Activated gamma-delta T cell (primary cell): ENCODE data around the gene GNPAT.

Experiments used
- DNase-seq: peaks from one replicate; lab custom pipeline; 2025; lab: John Stamatoyannopoulos, UW

GNPAT gene

GRCh38 chr1:231242516-231243198, 1.6 kb downstream of the GNPAT start:
- DNase-seq = no peak

DNA sequence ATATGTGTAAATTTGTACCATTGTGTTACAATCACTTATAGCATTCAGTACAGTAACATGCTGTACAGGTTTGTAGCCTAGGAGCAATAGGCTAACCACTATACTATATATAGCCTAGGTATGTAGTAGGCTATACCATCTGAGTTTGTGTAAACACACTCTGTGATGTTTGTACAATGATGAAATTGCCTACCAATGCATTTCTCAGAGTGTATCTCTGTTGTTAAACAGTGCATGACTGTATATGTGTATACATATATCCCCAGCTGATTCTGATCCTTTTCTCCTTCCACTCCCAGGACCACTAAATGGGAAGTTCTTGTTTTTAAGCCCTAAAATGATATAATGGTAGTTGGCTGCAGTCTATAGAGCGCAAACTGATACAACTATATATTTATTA, 7.8 kb downstream of the GNPAT start:
- DNase-seq = no peak

DNA sequence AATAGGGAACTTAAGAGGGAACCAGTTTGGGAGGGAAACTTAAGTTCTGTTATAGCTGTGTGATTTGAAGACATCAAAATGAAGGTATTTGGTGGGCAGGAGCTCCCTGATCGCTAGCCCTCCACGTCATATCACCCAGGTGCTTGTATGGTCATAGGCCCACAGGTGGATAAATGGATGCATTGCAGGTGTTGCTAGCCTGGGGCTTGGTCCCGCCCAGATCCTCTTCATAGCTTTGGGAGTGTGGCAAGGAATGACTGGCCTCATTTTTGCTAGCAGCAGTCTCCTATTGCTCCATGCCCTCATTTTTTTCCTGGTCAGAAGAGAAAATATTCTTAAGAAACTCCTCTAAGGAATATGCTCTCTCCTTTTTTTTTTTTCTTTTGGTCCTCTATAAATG, 11.3 kb downstream of the GNPAT start:
- DNase-seq = no peak

DNA sequence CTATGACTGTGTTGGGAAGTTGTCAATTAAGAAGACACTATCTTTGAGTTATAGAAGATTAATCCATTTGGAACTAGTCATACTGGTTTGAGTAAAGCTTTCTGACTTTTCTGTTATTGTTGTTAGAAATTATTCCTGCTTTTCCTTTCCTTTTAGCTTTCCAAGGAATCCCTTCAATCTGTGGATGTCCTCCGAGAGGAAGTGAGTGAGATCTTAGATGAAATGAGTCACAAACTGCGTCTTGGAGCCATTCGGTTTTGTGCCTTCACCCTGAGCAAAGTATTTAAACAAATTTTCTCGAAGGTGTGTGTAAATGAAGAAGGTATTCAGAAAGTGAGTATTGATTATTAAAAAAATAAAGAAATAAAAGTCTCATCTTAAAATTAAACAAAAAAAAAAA, 19.3 kb downstream of the GNPAT start:
- DNase-seq = no peak

DNA sequence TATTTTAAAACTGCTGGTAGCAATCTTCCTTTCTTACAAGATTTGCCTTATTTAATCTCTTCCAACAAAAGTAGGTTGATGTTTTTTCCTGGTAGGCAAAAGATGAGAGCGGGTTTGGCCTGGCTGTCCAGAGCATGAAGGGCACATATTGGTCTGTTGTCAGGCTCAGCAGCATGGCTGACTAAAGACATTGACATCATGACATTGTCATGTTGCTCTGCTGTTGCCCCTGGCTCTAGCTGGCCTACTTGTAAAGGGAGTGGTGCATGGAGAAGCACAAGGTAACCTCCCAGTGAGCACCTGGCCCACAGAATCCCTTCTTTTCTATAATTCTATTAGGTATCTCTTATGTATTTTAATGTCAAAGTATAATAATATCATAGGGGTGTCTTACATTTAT, 23.6 kb downstream of the GNPAT start:
- no peak for DNase-seq

- no peak for DNase-seq
These were observed 24.4 kb downstream of the GNPAT start for GRCh38 chr1:231265379-231265778.

GRCh38 chr1:231266811-231267322, 25.9 kb downstream of the GNPAT start:
- no peak for DNase-seq

GRCh38 chr1:231272173-231272572, 31.2 kb downstream of the GNPAT start:
- no peak for DNase-seq

DNA sequence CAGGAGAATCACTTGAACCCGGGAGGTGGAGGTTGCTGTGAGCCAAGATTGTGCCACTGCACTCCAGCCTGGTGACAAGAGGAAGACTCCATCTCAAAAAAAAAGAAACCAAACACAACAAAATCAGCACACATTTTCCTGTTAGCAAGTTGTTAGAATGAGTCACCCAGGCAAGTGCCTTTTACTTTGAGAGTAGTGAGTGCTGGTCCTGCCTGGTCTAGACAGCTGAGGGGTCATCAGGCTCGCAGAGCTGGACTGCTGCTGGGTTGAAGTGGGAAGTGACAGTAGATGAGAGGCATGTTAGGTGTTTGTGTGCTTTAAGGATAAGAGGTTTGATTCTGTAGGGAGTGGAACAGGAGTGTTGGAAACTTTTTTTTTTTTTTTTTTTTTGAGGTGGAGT, 31.9 kb downstream of the GNPAT start:
- DNase-seq = no peak

DNA sequence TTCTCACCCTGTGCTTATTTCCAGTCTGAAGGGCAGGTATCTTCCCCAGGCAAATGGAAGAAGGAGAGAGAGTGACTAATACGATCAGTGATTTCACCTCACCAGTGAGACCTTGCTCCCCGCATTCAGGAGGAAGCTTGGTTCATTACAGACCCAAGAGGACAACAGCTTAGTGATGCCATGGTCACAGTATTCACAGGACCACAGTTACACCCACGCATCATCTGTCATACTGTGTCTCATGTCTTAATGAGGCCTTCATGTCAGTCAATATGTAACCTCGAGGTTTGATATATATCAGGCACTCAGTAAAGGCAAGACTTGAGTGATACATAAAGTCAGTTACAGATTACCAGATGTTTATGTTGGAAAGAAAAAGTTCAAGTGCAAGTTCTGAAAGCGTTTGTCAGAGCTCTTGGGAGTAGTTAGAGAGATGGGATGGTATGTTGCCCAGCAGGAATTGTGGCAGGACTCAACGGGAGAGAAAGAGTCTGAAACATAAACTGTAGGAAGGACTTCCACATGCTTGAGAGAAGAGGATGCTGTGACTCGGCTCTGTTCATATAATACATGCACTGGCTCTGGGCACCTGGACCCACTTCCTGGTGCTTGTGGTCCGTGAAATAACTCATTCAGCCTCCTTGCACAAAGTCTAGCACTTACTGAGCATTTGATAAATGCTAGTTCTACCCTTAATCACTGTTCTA, 33.3 kb downstream of the GNPAT start:
- no peak for DNase-seq

DNA sequence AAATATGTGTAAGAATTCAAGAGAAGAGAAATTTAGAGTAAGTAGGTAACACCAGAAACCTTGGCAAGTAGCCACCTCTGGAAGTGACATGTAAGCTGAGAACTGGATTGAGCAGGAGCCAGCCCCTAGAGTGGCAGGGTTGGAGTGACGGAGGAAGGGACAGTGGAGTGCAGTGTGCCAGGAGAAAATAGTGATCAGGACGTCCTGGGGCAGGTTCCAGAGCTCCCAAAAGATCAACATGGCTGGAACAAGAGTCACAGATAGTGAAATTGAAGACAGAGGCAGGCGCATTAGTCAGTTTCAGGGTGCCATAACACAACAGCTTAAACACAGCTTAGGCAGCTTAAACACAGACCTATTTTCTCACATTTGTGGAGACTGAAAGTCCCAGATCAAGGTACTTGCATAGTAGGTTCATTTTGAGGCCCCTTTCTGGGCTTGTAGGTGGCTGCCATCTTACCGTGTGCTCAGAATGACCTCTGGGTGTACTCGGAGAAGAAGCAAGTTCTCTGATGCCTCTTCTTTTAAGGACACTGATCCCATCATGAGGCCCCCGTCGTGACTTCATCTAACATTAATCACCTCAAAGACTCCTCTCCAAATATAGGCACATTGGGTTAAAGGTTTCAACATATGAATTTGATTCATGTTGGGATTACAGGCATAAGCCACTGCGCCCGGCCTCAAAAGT, 37.2 kb downstream of the GNPAT start:
- DNase-seq = no peak

- DNase-seq = no peak
These were observed 38.1 kb downstream of the GNPAT start for GRCh38 chr1:231279081-231279480.

DNA sequence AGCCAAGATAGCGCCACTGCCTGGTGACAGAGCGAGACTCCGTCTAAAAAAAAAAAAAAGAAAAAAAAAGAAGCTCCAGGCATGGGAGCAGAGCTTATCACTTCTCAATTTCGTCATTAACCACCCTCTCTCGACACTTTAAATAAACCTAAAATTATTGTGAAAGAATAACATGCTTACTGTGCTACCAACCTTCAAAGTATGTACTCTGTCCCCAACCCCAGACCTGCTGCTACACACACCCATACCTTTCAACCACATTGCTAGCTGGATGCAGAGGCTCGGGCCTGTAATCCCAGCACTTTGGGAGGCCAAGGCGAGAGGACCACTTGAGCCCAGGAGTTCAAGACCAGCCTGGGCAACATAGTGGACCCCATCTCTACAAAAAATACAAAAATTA, 38.7 kb downstream of the GNPAT start:
- DNase-seq = no peak

GRCh38 chr1:231284441-231284840, 43.4 kb downstream of the GNPAT start:
- DNase-seq = no peak

DNA sequence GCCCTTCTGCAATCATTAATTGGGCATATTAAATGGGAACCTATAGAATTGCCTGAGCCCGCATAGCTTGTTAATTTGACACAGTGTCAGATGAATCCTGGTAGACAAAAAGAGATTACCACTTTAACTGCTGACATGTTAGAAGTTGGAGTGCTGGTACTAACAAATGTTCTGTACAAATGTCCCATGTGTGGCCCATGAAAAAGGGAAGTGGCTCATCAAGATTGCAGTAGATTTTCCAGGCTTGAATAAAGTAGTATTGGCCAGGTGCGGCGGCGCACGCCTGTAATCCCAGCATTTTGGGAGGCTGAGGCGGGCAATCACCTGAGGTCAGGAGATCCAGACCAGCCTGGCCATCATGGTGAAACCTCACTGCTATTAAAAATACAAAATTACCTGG, 45.6 kb downstream of the GNPAT start:
- no peak for DNase-seq

- no peak for DNase-seq
These were observed 54.9 kb downstream of the GNPAT start for GRCh38 chr1:231295938-231296337.

DNA sequence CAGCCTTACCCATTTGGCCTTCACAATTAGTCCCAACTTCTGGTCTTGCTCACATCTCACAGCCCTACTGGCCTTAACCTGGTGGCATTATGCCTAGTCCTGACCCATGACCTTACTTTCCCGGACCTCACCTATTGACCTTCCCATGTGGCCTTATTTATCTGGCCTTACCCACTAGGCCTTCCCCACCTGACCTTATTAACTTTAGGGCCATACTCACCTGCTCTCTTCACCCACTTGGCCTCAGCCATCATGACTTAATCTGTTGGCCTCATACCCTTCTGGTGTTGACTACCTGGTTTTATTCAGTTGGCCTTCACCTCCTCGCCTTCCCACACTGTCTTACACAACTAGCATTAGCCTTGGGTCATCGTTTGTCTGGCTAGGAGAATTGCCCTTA, 61.0 kb downstream of the GNPAT start:
- no peak for DNase-seq

GRCh38 chr1:231310391-231310934, 69.5 kb downstream of the GNPAT start:
- DNase-seq = no peak

DNA sequence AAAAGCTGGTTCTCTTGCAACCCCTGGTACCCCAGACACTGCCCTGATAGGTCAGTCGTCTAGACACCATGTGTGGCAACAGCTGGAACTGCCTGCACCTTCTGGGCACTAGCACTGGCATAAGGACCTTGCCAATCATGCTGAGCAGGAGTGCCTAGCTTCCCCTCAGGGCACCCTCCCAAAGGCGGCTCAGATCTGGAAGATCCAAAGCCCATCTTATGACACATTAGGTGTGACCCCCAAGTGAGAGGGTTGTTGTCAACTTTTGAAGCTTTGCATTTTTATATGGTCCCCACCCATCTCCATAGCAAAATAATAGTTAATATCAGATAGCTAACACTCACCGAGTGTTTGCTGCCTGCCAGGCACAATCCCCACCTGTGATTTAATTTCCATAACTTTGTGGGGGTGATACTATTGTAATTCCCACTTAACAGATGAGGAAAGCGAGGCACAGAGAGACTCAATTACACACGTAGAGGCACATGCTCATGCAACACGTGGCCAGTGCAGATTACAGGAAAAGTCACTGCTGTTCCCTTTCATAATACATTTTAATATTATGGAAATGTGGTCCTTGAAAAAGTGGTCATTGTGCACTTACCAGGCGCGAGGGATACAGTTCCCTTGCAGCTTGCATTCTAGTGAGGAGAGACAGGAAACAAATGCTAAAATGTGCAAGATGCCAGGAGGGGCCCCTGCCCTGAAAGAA, 70.9 kb downstream of the GNPAT start:
- DNase-seq = no peak

DNA sequence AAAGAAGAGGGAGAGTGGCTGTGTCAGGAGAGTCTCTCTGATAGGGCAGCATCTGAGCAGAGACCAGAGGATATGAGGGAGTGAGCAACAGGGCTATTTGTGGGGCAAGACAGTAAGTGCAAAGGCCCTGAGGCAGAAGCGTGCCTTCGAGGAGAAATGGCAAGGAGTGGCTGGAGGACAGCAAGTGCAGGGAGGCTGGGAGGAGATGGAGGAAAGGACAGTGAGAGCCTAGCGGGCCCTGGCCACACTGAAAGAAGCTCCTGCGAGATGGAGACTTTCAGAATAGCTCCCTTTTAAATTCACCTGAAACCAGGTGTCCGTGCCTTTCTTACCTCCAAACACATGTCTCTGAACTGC, 71.4 kb downstream of the GNPAT start:
- DNase-seq = no peak

- DNase-seq = no peak
These were observed 72.6 kb downstream of the GNPAT start for GRCh38 chr1:231313661-231314060.

- DNase-seq = no peak
These were observed 74.9 kb downstream of the GNPAT start for GRCh38 chr1:231315887-231316286.
